Peyer's patch (tissue), 4 donors: ENCODE measurements around the gene CIPC. TPM values are rescaled to one million over a fixed set of nuclear protein-coding genes. Genes with fewer than 3 reads are reported as not detected.

Experiments
- DNase-seq, 3 donors: peaks; one replicate each; pipeline ENCODE4 v3.0.0-alpha.2; 2017 to 2019
- H3K27ac ChIP-seq, 4 donors: fragments of 200-600 bp; sonication (generic); one replicate each; pipeline ENCODE4 v1.5.1; 2016 to 2019
- H3K27me3 ChIP-seq, 2 donors: fragments of 200-600 bp; sonication (generic); one replicate each; pipeline ENCODE4 v1.5.1; 2019
- H3K36me3 ChIP-seq, 3 donors: fragments of 200-600 bp; sonication (generic); one replicate each; pipeline ENCODE4 v1.5.1; 2016 to 2019
- H3K4me1 ChIP-seq, 4 donors: fragments of 200-600 bp; sonication (generic); one replicate each; pipeline ENCODE4 v1.5.1; 2016 to 2019
- H3K4me3 ChIP-seq, 4 donors: fragments of 200-600 bp; sonication (generic); 1 replicate in 3 of 4; 2 replicates in 1 of 4; pipeline ENCODE4 v1.5.1; 2016 to 2019; ENCODE audit warnings: mild to moderate bottlenecking in 1 of 4
- H3K9me3 ChIP-seq, 4 donors: fragments of 200-600 bp; sonication (generic); one replicate each; pipeline ENCODE4 v1.5.1; 2016 to 2019; ENCODE audit warnings: mild to moderate bottlenecking in 1 of 4
- CTCF ChIP-seq, 6 experiments: fragments of 450-650 bp in 4 of 6; fragments of 200-600 bp in 2 of 6; sonication (generic) in 1 of 6; IDR thresholded peaks; one replicate each; pipeline ENCODE4 v1.5.1; 2017 to 2019; ENCODE audit warnings: antibody characterized with exemption in 6 of 6, mild to moderate bottlenecking in 3 of 6, moderate library complexity in 1 of 6
- POLR2A ChIP-seq, 2 donors: fragments of 450-650 bp; IDR thresholded peaks; one replicate each; pipeline ENCODE4 v1.5.1; 2017; ENCODE audit warnings: antibody characterized with exemption in 2 of 2, mild to moderate bottlenecking in 2 of 2, moderate library complexity in 2 of 2
- total RNA-seq, 4 donors: library from RNA; depleted of rRNA; stranded (reverse); fragments of >200 nt; gene quantifications; one replicate each; pipeline ENCODE4 v1.1.0, GENCODE V29; 2016

CIPC gene
- total RNA-seq, 4 donors from 2014 or later = 22.3 to 66.7 (median 52.1) TPM

GRCh38 chr14:77104393-77104792, 6.3 kb downstream of the CIPC start:
- no peak for TF ChIP-seq CTCF (IDR thresholded peaks at IDR 0.05)
- no peak for TF ChIP-seq POLR2A (IDR thresholded peaks at IDR 0.05)
- Histone ChIP-seq H3K27ac (no peak overlapping the region), H3K36me3 (peaks cover 0 to 34% (median 0%) of the 10 kb centered on the region in 3 donors), H3K4me1 (peaks cover 0 to 39% (median 11%) of the 10 kb centered on the region in 4 donors), H3K9me3 (no peaks in the 10 kb centered on the region), H3K4me3 (no peak overlapping the region), H3K27me3 (no peaks in the 10 kb centered on the region)
- no peak for DNase-seq

GRCh38 chr14:77105145-77105939, 7.3 kb downstream of the CIPC start:
- H3K4me1 ChIP-seq = peaks cover 0 to 36% (median 11%) of the 10 kb centered on the region in 4 donors
- H3K4me3 ChIP-seq = no peak overlapping the region
- TF ChIP-seq POLR2A (IDR thresholded peaks at IDR 0.05) (no peak), CTCF (IDR thresholded peaks at IDR 0.05) (no peak)
- no peaks in the 10 kb centered on the region for H3K9me3 ChIP-seq
- H3K36me3 ChIP-seq = peaks cover 0 to 43% (median 0%) of the 10 kb centered on the region in 3 donors
- H3K27me3 ChIP-seq = no peaks in the 10 kb centered on the region
- DNase-seq = no peak
- no peak overlapping the region for H3K27ac ChIP-seq

- H3K4me3 ChIP-seq = no peak overlapping the region
- H3K27ac ChIP-seq = no peak overlapping the region
- H3K9me3 ChIP-seq = no peaks in the 10 kb centered on the region
- TF ChIP-seq POLR2A (IDR thresholded peaks at IDR 0.05) (no peak), CTCF (IDR thresholded peaks at IDR 0.05) (no peak)
- H3K4me1 ChIP-seq = peaks cover 0 to 25% (median under 1%) of the 10 kb centered on the region in 4 donors
- peaks cover 0 to 54% (median 0%) of the 10 kb centered on the region in 3 donors for H3K36me3 ChIP-seq
- H3K27me3 ChIP-seq = no peaks in the 10 kb centered on the region
- DNase-seq = no peak
These were observed 8.6 kb downstream of the CIPC start for GRCh38 chr14:77106666-77107065.

- Histone ChIP-seq H3K4me1 (peaks cover 0 to 21% (median 0%) of the 10 kb centered on the region in 4 donors), H3K36me3 (peaks cover 0 to 60% (median 0%) of the 10 kb centered on the region in 3 donors), H3K27ac (no peak overlapping the region)
These were observed 9.2 kb downstream of the CIPC start for GRCh38 chr14:77107228-77107627.

GRCh38 chr14:77108753-77109152, 10.7 kb downstream of the CIPC start:
- TF ChIP-seq POLR2A (IDR thresholded peaks at IDR 0.05) (no peak), CTCF (IDR thresholded peaks at IDR 0.05) (peak in 1 of 6 experiments; percentile 19)
- H3K27me3 ChIP-seq = no peaks in the 10 kb centered on the region
- H3K9me3 ChIP-seq = no peaks in the 10 kb centered on the region
- no peak overlapping the region for H3K4me3 ChIP-seq
- no peak overlapping the region for H3K27ac ChIP-seq
- no peak for DNase-seq
- peaks cover 0 to 21% (median 0%) of the 10 kb centered on the region in 4 donors for H3K4me1 ChIP-seq
- H3K36me3 ChIP-seq = peaks cover 0 to 73% (median 0%) of the 10 kb centered on the region in 3 donors

More at GRCh38 chr14:77107228-77107627, 9.2 kb downstream of the CIPC start:
- Histone ChIP-seq H3K4me3 (no peak overlapping the region), H3K9me3 (no peaks in the 10 kb centered on the region), H3K27me3 (no peaks in the 10 kb centered on the region)
- DNase-seq = no peak
- no peak for TF ChIP-seq POLR2A (IDR thresholded peaks at IDR 0.05)
- no peak for TF ChIP-seq CTCF (IDR thresholded peaks at IDR 0.05)
